ENCODE measurements around the gene CASP10. TPM values are rescaled to one million over a fixed set of nuclear protein-coding genes. Genes with fewer than 3 reads are reported as not detected.

The CASP10 gene
- polyA plus RNA-seq, 1 experiment: 0.83 TPM

DNA sequence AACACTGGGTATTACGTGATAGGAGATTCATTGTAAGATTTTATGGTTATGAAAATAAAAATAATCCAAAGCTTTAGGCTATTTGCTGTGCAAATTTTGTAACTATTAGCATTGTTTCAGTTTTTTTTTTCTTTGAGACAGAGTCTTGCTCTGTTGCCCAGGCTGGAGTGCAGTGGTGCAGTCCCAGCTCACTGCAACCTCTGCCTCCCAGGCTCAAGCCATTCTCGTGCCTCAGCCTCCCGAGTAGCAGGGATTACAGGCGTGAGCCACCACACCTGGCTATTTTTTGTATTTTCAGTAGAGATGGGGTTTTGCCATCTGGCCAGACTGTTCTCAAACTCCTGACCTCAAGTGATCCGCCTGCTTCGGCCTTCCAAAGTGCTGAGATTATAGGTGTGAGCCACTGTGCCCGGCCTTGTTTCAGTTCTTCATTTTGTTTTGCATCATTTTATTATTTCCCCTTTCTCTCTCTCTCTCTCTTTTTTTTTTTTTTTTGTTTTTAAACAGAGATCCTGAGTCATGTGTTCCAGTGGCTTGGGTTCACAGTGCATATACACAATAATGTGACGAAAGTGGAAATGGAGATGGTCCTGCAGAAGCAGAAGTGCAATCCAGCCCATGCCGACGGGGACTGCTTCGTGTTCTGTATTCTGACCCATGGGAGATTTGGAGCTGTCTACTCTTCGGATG lies 25.8 kb downstream of the CASP10 start:
- CTCF ChIA-PET: interaction anchor here (1.0 to 2.5 kb wide), 2 partner anchors 11 to 16 kb away, joined by 3 to 6 read pairs; no protein-coding TSS in a partner anchor
- no peak for DNase-seq (ENCODE audit: low read depth)
- Histone ChIP-seq H3K27me3 (ENCODE audit: control insufficient read depth, insufficient read depth, low read length) (no peaks in the 10 kb centered on the region; the same call in 1 of the 2 replicates), H3K4me3 (ENCODE audit: low read depth, low read length) (no peak overlapping the region), H3K36me3 (ENCODE audit: control insufficient read depth, insufficient read depth, low read length) (no peaks in the 10 kb centered on the region)
- TF ChIP-seq, protein P1, sequence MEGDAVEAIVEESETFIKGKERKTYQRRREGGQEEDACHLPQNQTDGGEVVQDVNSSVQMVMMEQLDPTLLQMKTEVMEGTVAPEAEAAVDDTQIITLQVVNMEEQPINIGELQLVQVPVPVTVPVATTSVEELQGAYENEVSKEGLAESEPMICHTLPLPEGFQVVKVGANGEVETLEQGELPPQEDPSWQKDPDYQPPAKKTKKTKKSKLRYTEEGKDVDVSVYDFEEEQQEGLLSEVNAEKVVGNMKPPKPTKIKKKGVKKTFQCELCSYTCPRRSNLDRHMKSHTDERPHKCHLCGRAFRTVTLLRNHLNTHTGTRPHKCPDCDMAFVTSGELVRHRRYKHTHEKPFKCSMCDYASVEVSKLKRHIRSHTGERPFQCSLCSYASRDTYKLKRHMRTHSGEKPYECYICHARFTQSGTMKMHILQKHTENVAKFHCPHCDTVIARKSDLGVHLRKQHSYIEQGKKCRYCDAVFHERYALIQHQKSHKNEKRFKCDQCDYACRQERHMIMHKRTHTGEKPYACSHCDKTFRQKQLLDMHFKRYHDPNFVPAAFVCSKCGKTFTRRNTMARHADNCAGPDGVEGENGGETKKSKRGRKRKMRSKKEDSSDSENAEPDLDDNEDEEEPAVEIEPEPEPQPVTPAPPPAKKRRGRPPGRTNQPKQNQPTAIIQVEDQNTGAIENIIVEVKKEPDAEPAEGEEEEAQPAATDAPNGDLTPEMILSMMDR (IDR thresholded peaks at IDR 0.05; ENCODE audit: insufficient read depth, low read depth, low read length): no peak
- POLR2A ChIA-PET: no interaction called here

DNA sequence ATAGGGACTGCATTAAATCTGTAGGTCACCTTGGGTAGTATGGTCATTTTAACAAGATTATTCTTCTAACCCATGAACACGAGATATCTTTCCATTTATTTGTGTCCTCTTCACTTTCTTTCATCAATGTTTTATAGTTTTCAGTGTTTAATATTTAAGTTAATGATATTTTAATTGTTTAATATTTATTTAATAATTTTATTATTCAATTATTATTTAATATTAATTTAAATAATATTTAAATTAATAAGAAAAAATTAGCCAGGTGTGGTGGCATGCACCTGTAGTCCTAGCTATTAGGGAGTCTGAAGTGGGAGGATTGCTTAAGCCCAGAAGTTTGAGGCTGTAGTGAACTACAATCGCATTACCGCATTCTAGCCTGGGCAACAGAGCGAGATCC lies 33.0 kb downstream of the CASP10 start:
- Histone ChIP-seq H3K36me3 (ENCODE audit: control insufficient read depth, insufficient read depth, low read length) (no peaks in the 10 kb centered on the region), H3K4me3 (ENCODE audit: low read depth, low read length) (no peak overlapping the region), H3K27me3 (ENCODE audit: control insufficient read depth, insufficient read depth, low read length) (no peaks in the 10 kb centered on the region)
- TF ChIP-seq, protein P1 (IDR thresholded peaks at IDR 0.05; ENCODE audit: insufficient read depth, low read depth, low read length): no peak
- no peak for DNase-seq (ENCODE audit: low read depth)
- POLR2A ChIA-PET: no interaction called here
- CTCF ChIA-PET: interaction anchor here (2.6 kb wide), 1 partner anchor 17 kb away, joined by 8 read pairs; no protein-coding TSS in a partner anchor

DNA sequence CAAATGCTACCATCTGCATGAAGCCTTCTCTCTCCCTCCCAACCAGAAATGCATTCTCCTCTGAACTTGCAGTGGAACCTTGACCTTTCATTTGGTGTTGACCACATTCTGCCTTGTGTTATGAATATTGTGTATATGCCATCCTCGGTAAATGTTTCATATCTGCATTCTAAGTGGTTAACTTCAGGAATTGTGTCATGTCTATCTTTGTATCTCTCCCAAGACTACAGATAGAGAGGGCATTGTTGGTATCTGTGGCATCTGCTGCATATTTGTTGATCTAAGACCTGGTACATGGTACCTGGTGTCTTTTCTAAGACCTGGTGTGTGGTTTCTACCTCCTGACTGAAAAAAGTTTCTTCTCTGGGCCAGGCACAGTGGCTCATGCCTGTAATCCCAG lies 34.0 kb downstream of the CASP10 start:
- Histone ChIP-seq H3K4me3 (ENCODE audit: low read depth, low read length) (no peak overlapping the region), H3K27me3 (ENCODE audit: control insufficient read depth, insufficient read depth, low read length) (no peaks in the 10 kb centered on the region), H3K36me3 (ENCODE audit: control insufficient read depth, insufficient read depth, low read length) (no peaks in the 10 kb centered on the region)
- ChIA-PET CTCF (interaction anchor here (0.6 to 2.6 kb wide), 2 partner anchors 16 to 430 kb away, joined by 3 to 8 read pairs; no protein-coding TSS in a partner anchor), POLR2A (no interaction called here)
- no peak for DNase-seq (ENCODE audit: low read depth)
- TF ChIP-seq, protein P1 (IDR thresholded peaks at IDR 0.05; ENCODE audit: insufficient read depth, low read depth, low read length): no peak

DNA sequence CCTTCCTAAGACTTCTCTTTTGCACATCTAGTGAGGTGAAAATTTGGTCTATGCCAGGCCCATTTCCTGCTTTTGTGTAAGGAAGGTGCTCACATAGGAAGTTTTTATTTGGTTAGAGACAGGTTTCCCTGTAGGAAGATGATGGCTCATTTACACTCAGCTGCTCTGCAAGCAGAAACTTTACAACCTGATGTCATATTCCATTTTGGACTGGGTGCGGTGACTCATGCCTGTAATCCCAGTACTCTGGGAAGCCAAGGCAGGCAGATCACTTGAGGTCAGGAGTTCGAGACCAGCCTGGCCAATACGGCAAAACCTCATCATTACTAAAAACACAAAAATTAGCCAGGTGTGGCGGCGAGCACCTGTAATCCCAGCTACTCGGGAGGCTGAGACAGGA lies 35.8 kb downstream of the CASP10 start:
- TF ChIP-seq, protein P1 (IDR thresholded peaks at IDR 0.05; ENCODE audit: insufficient read depth, low read depth, low read length): no peak
- POLR2A ChIA-PET: interaction anchor here (0.6 kb wide), 1 partner anchor 13 kb away, joined by 8 read pairs; no protein-coding TSS in a partner anchor
- no peaks in the 10 kb centered on the region for H3K36me3 ChIP-seq (ENCODE audit: control insufficient read depth, insufficient read depth, low read length)
- DNase-seq (ENCODE audit: low read depth): no peak
- no peak overlapping the region for H3K4me3 ChIP-seq (ENCODE audit: low read depth, low read length)
- no peaks in the 10 kb centered on the region for H3K27me3 ChIP-seq (ENCODE audit: control insufficient read depth, insufficient read depth, low read length)
- CTCF ChIA-PET: interaction anchor here (5.6 kb wide), 1 partner anchor 14 kb away, joined by 32 read pairs; no protein-coding TSS in a partner anchor

DNA sequence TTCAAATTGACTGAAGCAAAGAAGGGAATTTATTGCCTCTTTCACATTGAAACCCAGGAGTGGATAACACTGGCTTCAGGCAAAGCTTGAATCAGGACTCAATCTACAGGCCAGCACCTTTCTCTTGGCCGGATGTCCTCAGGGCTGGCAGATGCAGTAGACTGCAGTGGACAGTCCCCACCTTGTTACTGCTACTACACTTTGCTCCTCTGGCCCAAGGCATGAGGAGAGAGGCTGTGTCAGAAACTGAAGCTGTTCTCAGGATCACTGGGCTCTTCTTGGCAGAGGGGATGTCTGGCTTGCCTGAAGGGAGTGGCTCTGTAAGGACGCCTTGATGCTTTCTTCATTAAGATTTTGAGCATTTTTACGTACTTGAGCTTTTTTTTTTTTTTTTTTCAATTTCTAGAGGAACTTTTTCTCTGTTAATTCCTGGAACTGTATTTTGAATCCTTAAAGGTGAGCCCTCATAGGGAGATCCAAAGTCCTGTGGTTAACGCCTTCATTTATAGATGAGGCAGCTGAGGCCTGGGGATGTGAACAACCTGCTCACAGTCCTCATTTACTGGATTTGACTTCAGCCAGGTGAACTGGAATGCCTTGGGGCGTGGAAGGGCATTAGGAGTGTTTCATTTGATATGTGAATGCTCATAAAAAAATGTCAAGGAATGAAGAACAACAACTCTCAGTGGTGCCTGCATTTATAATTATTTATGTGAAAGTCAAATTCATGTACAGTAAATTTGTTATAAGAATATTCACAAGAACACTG lies 36.6 kb downstream of the CASP10 start:
- DNase-seq (ENCODE audit: low read depth): no peak
- H3K4me3 ChIP-seq (ENCODE audit: low read depth, low read length): no peak overlapping the region
- TF ChIP-seq, protein P1 (IDR thresholded peaks at IDR 0.05; ENCODE audit: insufficient read depth, low read depth, low read length): no peak
- H3K27me3 ChIP-seq (ENCODE audit: control insufficient read depth, insufficient read depth, low read length): no peaks in the 10 kb centered on the region
- no peaks in the 10 kb centered on the region for H3K36me3 ChIP-seq (ENCODE audit: control insufficient read depth, insufficient read depth, low read length)
- ChIA-PET CTCF (interaction anchor here (1.8 to 5.6 kb wide), 2 partner anchors 9 to 13 kb away, joined by 6 to 32 read pairs; no protein-coding TSS in a partner anchor), POLR2A (interaction anchor here (0.6 kb wide), 2 partner anchors 12 to 25 kb away, joined by 7 to 8 read pairs; no protein-coding TSS in a partner anchor)

Data from BJ (cell line).